Left ventricle myocardium superior (tissue), 1 donor: ENCODE results near the gene ABCC4. TPM values are rescaled to one million over a fixed set of nuclear protein-coding genes. Genes with fewer than 3 reads are reported as not detected.
"Not testable (repeated sequence)": the region's sequence is repeated elsewhere in the genome, so short reads cannot be mapped to it uniquely, and the experiment has no call there.

Source experiments
- ATAC-seq: fragments of 200-7000 bp; cut with Tn5 transposase; one replicate; pipeline ENCODE4 v1.9.1; 2020; ENCODE audit warnings: mild to moderate bottlenecking, moderate library complexity
- DNase-seq: peaks from one replicate; pipeline ENCODE4 v3.0.0-alpha.2; 2020
- intact Hi-C: fragments of 100-400 bp; cut with micrococcal nuclease; formaldehyde crosslinking; loops from one replicate; pipeline ENCODE4 v1.11.0; 2022
- total RNA-seq: library from RNA; stranded (reverse); fragmentation: NEBNext Ultra II Directional; extraction: Animal tissue kit (Norgen Biotek cat#: 25700); gene quantifications from one replicate; pipeline ENCODE4 v1.2.1, GENCODE V29; 2021
- donor health status: DM: no; HTN: yes; CAD: no; lungs with severe emphysema.

The ABCC4 gene
- total RNA-seq, 1 donor from 2014 or later = 3.3 TPM

GRCh38 chr13:95184317-95184716 is 116.9 kb downstream of the ABCC4 start:
- intact Hi-C loops = no loop called here
- DNase-seq (no peak), ATAC-seq (no peak)

GRCh38 chr13:95182570-95183265 is 118.5 kb downstream of the ABCC4 start:
- intact Hi-C loops = no loop called here
- ATAC-seq = no peak

DNA sequence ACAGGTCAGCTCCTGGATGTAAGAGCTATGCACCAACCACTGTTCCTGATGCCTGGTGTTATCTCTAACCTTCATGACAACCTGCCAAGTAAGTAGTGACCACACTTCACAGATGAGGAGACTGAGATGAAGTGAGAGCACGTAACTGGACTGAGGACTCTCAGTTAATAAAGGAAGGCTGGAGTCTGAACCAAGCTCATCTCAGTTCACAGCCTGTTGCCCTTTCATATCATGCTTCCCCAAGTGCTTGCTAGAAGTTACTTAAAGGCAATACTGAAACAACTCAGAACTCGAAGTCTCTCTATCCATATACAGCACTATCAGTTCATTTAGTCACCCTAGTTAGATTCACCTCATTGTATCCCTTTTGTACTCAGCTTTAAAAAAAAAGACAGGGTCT is 119.7 kb downstream of the ABCC4 start:
- DNase-seq (no peak), ATAC-seq (peak; percentile 23)
- intact Hi-C loops = no loop called here

More at GRCh38 chr13:95182570-95183265, 118.5 kb downstream of the ABCC4 start:
- DNase-seq = no peak

DNA sequence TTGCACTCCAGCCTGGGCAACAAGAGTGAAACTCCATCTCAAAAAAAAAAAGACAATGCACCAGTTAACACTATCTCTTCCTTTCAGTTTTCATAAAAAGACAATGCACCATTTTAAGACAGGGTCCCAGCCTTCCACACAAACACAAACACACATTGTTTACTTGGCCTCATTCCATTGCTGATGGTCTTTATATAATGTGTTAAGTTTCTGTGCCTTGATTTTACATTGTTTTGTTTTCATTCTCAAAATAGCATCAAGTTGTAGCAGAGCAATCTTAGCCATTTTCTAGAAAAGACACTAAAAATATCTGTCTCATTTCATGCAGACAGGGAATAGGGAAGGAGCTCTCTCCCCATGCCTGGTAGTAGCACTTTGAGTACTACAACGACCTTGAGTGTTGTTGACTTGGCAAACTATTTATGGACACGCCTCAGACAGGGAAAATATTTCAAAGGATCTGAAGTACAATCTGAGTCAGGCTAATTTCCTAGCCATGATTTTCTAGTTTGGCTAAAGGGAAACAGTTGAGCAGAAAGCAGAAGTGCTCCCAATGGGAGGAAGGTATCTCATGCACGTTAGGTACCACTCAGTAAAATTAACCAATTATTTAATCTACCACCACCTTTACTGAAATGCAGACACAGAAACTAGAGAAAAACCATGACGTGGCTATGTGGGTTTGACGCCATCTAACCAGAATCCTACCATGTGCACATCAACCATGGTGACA is 120.6 kb downstream of the ABCC4 start:
- peak; percentile 93 for ATAC-seq
- no peak for DNase-seq
- intact Hi-C loops = no loop called here

DNA sequence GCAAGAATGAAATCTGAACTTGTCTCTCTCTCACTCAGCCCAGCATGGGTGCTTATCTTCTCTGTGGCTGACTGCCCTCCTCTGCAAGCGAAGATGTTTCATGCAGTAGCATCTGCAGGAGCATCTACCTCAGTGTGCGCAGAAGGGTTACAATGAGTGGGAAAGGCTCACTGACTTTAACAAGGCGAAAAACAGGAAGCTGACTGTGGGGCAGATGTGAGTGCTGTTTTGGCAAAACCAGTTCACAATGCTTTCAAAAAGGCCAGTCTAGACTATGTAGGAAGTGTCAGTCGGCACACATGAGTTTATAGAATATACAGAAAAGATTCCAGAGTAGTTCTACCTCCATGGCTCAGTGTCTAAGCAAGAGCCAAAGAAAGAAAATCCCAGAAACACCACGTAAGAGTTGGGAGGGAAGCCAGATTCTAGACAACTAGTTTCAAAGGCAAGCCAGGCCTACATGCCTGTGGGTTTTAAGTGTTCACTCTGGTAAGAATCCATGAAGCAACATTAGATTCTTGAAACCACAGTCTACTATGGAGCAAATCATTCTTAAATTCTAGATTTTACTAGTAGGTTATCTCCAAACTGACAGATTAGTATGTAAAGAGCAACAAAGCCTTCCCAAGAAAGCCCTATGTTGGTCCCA is 124.5 kb downstream of the ABCC4 start:
- intact Hi-C loops = no loop called here
- DNase-seq (no peak), ATAC-seq (no peak)

- intact Hi-C loops = no loop called here
- DNase-seq (no peak), ATAC-seq (no peak)
These were observed 126.7 kb downstream of the ABCC4 start for GRCh38 chr13:95174517-95174916.

GRCh38 chr13:95168191-95168590 is 133.1 kb downstream of the ABCC4 start:
- DNase-seq = no peak
- intact Hi-C loops = no loop called here
- no peak for ATAC-seq

GRCh38 chr13:95167003-95167402 is 134.2 kb downstream of the ABCC4 start:
- intact Hi-C loops, DNase-seq, ATAC-seq: not testable (repeated sequence)

DNA sequence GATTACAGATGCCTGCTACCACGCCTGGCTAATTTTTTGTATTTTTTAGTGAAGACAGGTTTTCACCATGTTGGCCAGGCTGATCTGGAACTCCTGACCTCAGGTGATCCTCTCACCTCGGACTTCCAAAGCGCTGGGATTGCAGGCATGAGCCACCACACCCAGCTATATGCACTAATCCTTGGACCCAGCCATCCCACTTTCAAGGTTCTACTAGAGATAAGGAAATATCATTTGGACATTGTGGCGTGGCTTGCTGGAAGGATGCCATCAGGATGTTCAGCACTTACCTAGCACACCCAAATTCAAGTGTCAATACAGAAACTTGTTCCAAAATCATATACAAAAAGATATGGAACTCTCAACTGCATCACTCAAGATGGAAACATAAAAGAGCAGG is 136.4 kb downstream of the ABCC4 start:
- DNase-seq (no peak), ATAC-seq (no peak)
- intact Hi-C loops = no loop called here

DNA sequence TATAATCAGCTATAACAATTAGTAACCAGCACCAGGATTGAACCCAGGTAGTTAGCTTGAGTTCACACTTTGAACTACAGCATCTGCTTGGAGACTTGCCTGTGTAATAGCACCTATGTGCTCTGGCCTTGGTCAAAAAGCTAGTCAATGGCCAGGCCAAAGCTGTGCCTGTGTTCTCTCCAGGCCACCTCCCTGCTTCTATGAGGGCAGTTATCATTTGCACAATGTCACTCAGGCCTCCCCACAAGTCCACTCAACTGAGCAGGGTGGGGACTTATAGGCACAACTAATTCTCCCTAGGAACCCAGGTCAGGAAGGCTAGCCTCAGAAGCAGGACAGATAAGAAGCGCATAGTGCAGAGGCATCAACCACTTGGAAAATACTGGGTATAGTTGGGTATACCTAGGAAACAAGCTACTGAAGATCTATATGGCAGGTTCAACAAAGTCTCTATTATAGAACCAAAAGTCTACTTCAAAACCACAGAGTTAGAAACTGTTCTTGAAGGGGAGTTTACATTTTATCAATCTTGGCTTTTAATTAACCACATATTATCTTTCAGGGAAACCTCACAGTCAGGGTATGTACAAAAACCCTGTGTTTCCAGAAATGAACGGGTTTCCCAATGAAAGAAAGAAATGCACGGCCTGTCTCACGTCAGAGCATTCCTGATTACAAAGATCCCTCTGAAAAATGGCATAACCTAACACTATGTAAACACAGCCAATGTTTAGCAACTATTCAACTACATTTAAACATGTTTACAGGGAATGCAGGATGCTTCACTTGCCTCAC is 140.9 kb downstream of the ABCC4 start:
- intact Hi-C loops = no loop called here
- DNase-seq (no peak), ATAC-seq (no peak)

- DNase-seq = no peak
- intact Hi-C loops = no loop called here
- no peak for ATAC-seq
These were observed 141.8 kb downstream of the ABCC4 start for GRCh38 chr13:95159458-95159857.

DNA sequence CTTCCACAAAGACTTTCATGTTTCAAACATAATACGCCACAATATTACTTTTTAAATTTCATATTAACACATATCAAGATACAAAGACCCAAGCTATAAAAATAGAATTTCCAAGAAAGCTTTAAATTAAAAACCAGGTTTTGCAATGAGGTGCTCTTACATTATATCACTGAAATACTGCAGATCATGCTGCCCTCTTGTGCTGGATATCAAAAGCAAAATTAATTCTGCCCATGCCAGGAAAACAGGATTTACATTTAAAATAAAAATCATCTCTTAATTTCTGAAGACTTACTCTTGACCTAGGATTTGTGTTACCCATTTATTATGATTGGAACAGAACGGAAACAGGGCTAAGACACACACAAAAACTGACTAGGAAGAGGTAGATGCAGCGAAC is 145.0 kb downstream of the ABCC4 start:
- ATAC-seq (no peak), DNase-seq (no peak)
- intact Hi-C loops = no loop called here

DNA sequence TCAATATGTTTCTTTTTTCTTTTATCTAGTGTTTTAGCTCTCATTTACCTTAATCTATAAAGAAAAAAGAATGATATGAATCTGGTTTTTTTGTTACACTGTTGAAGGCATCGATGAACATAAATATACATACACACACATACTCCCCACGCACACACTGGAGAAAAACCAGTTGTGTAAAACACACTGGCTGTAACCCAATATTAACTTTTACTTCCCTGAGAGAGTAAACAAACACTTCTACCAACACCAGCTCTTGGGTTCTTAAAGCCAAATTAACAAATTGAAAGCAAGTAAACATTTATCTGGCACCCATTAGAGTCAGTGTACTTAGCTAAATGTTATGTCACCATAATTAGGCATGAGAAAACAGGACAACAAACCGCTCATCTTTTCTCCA is 145.7 kb downstream of the ABCC4 start:
- intact Hi-C loops = no loop called here
- ATAC-seq = no peak
- no peak for DNase-seq

DNA sequence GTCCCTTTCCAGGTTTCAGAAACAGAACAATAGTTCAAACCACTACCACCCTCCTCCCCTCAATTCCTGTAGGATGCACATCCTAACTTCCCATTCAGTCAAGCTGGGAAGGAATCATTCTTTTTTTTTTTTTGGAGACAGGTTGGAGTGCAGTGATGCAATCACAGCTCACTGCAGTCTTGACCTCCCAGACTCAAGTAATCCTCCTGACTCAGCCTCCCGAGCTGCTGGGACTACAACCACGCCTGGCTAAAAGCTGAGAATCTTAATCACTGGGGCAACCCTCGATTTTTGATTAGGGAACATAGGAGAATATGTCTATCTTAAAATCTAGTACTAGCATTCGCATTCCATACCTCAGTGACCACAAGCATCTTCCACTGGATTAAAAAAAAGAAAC is 146.2 kb downstream of the ABCC4 start:
- DNase-seq = no peak
- intact Hi-C loops = no loop called here
- no peak for ATAC-seq

DNA sequence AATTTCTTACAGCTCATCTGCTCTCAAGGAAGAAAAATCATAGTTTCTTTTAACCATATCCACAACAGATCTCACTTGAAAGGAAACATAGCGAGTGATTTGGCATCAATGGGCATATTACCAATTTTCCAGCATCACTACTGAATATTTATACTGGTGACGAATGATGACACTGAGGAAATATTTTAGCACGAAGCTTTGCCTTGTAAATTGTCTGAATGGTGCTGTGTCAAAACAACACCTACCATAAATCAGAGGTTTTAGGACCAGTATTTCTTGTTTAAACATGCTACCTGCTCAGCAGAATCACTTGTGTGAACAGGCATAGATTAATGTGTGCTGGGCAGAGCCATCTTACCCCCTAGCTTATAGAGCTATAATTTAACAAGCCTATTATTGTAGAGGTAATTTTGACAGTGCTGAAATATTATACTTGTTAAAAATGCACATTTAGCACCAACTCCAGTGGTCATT is 146.8 kb downstream of the ABCC4 start:
- intact Hi-C loops = no loop called here
- no peak for DNase-seq
- ATAC-seq = no peak

DNA sequence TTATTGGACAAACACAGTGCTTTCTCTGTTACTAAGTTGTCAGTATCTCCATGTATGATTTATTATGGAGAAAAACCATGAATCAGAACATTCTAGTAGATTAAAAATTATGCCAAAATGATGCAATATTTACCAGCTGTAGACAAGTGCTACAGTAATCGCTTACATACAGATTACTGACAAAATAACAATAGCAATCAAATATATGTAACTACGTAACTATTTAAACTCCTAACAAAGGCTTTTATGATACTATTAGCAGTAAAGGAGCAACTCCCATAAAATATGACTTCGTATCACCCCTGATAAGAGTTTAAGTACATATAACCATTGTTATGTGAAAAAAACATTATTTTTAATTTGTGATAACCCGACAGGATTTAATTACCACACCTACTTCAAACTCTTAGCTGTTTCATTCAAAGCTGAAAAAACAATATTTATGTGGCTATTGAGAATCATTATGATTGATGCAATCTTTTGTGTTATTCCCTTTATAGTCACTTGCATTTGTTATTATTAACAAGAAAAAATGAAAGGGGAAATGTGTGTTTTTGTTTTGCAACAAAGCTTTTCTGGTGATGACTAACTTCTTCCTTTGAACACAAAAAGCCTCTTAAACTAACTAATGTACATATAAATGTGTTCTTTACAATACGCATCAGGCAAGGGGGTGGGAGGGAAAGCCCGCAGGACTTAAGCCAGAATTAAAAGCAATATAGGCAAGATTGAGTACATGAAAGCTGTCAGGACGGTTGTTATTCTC is 147.4 kb downstream of the ABCC4 start:
- ATAC-seq (no peak), DNase-seq (no peak)
- intact Hi-C loops = no loop called here

- intact Hi-C loops = no loop called here
- ATAC-seq (no peak), DNase-seq (no peak)
These were observed 149.2 kb downstream of the ABCC4 start for GRCh38 chr13:95151942-95152587.

DNA sequence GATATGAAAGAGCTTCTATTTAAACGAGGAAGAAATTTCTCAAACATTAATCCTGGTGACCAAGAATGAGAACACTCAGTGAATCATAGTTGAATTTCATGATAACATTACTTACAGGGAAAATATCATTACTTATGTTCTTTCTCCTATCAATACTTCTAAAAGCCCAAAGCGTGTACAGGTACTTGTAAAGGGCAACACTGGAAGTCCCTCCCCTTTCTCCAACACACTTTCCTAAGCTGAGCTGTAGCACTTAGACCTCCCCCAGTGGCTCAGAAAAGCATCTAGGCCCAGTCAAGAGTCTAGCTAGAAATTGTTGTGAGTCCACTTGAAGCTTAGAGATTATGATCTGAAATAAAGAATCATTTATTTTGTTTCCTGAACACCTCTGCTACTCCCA is 150.7 kb downstream of the ABCC4 start:
- intact Hi-C loops = no loop called here
- DNase-seq = no peak
- no peak for ATAC-seq
